ENCODE results near the gene PTPRA.
"Not testable (repeated sequence)": the region's sequence is repeated elsewhere in the genome, so short reads cannot be mapped to it uniquely, and the experiment has no call there.

PTPRA gene

DNA sequence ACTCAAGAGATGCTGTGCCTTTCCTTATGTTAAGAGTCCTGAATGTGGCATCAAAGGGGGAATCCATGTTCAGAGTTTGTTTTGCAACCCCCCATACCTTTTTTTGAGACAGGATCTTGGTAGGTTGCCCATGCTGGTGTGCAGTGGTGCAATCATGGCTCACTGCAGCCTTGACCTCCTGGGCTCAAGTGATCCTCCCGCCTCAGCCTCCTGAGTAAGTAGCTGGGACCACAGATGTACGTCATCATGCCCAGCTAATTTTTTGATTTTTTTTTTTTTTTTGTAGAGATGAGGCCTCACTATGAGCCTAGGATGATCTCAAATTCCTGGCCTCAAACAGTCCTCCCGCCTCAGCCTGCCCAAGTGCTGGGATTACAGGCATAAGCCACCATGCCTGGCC, 16.5 kb downstream of the PTPRA start:
- no peak for DNase-seq (ENCODE audit: low spot score)

DNA sequence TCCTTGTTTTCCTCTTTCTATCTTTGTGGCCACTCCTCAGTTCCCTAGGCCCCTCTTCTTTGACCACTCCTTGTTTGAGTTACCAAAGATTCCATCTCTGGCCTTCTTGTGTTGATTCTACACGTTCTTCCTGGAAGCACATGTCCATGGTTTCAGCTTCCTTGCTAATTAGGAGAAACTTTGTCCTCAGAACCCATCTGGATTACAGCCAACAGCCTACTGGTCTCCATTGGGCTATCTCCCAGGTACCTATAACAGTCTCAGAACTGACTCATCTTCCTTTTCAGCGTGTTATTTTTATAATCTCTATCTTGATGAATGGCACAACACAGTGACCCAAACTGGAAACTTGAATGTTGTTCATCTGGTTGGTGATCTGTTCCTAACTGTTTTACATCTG, 17.5 kb downstream of the PTPRA start:
- DNase-seq (ENCODE audit: low spot score): no peak

DNA sequence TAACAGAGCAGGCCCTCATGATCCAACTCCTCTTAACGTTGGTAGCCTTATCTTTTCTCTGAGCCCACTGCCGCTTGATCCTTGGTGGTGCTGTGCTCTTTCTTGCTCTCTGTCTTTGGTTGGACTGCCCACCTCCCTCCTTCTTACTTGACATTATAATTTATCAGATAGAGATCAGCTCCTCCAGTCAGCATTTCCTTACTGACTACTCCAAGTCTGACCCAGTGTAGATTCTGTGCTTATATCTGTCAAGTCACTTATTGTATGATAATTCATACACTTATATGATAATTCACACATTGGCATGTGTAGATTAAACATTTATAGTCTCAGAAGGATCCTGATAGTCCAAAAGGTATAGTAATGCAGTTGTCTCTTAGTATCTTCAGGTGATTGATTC, 18.1 kb downstream of the PTPRA start:
- no peak for DNase-seq (ENCODE audit: low spot score)

DNA sequence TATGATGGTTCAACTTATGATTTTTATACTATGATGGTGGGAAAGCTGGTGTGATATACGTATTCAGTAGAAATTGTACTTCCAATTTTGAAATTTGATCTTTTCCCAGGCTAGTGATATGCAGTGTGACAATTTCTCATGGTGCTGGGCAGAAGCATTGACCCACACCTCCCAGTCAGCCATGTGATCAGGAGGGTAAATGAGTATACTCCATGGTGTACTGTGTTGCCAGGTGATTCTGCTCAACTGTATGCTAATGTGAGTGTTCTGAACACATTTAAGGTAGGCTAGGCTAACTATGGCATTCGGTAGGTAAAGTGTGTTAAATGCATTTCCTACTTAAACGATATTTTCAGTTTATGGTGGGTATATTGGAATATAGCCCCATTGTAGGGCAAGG, 19.1 kb downstream of the PTPRA start:
- no peak for DNase-seq (ENCODE audit: low spot score)

DNA sequence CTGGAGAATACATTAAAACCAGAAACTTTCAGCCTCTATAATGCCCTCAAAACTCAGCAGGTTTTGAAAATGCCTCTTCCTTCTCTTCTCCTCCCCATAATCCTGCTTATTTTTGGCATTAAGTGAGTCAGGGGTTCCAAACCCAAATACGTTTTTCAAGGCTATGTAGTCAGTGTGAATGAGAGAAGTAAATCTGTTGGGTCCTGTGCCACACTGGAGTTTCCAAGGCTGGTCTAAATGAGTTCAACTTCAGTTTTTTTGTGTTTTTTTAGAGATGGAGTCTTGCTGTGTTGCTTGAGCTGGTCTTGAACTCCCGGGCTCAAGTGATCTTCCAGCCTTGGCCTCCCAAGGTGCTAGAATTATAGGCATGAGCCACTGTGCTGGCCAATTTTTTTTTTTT, 20.9 kb downstream of the PTPRA start:
- DNase-seq (ENCODE audit: low spot score): no peak

DNA sequence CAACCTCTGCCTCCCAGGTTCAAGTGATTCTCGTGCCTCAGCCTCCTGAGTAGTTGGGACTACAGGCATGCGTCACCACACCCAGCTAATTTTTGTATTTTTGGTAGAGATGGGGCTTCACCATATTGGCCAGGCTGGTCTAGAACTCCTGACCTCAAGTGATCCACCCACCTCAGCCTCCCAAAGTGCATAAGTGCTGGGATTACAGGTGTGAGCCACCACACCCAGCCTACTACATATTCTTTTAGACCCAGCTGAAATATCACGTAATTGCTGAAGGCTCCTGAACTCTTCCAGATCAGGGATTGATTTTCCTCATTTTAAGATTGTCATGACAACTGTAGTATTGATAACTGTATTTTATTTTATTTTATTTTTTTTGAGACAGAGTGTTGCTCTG, 21.9 kb downstream of the PTPRA start:
- not testable (repeated sequence) for DNase-seq (ENCODE audit: low spot score)

DNA sequence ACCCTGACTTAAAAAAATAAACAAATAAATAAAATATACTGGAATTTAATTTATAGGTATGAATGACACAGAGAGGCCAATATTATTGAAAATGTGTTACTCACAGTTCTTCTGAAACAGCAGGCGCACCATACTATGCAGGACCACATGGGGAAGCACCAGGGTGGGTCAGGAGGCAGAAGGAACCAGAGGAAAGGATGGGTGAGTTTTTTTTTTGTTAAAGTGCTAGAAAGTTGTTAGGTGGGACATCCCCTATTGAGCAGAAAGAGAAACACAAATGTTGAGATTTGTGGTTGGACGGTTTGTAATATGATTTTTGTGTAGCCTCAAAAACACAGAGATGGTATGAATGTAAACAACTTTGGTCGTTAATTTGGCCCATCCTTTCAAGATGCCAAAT, 26.0 kb downstream of the PTPRA start:
- DNase-seq (ENCODE audit: low spot score): no peak

DNA sequence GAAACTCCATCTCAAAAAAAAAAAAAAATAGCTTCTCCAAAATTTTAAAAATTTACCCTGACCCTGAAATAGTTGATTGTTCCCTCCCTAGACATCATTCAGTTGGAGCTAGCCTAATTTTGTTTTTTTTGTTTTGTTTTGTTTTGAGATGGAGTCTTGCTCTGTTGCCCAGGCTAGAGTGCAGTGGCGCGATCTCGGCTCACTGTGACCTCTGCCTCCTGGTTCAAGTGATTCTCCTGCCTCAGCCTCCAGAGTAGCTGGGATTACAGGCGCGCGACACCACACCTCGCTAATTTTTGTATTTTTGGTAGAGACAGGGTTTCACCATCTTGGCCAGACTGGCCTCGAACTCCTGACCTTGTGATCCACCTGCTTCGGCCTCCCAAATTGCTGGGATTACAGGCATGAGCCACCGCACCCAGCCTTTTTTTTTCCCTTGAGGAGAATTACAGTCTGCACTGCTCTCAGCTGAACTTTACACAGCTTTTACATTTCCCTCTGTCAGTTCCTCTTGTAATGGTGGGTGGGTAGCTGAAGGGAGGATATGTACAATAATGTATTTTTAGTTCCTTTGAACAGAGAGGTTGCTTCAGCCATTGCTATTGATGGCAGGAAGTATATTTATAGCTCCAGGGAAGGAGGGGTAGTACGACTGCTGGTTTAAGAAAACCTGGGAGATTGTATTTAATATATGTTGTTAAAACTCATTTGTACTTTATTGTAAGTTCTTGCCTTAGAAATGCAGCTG, 27.7 kb downstream of the PTPRA start:
- no peak for DNase-seq (ENCODE audit: low spot score)

DNA sequence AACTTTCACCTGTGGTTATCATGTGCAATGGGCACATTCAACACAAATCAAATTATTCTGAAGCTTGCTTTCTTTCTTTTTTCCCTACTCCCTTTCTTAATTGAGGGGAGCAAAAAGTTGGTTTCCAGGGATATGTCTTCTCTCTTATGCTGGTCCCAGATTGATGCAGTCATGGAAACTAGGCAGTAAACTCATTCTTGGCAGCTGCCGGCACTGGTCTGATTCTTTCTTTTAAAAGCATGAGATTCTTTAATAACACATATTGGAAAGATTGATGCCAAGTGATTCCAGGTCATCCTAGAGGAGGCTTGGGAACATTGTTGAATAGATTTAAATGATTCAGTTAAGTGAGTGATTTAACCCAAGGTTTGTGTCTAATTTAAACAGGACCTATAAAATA, 29.0 kb downstream of the PTPRA start:
- DNase-seq (ENCODE audit: low spot score): no peak

DNA sequence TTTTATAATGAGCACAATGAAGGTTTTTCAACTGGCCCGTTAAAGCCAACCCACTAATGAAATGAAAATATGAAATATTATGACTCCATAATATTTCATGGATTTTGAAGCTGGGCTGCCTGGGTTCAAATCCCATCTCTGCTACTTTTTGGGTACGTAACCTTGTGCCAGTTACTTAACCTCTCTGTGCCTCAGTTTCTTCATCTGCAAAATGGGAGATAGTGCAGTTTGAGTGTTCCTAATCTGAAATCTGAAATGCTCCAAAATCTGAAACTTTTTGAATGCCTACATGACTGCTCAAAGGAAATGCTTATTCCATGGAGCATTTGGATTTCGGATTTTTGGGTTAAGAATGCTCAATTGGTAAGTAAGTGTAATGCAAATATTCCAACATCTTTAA, 29.5 kb downstream of the PTPRA start:
- no peak for DNase-seq (ENCODE audit: low spot score)

DNA sequence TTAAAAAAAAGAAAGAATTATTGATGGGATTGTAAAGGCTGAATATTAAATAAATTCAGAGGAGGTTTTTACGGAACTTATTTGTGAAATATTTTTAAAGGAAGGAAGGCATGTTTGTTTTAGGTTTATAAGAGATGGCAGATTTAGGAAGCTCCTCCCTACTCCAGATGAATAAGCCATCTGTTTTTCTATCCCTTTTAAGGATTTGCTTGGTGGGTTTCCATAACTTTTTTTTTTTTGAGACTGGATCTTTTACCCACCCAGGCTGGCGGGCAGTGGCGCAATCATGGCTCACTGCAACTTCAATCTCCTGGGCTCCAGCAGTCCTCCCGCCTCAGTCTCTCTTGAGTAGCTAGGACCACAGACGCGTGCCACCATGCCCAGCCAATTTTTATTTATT, 30.4 kb downstream of the PTPRA start:
- DNase-seq (ENCODE audit: low spot score): no peak

DNA sequence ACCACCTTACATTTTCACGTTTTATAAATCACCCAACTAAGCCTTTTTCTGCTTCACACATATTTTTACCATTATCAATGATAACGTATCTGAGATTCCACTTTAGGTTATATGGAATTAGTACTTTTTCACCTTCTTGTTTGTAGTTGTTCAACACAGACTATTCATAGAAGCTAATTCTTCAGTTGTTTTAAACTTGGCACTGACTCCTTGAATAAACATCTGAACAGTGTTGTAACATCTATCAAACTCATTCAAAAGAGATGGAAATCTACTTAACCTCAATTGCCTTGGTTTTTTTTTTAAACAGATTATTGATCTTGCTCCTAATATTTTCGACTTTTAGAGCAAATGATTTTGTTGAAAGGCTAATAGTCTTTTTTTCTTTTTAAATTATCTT, 34.2 kb downstream of the PTPRA start:
- no peak for DNase-seq (ENCODE audit: low spot score)

DNA sequence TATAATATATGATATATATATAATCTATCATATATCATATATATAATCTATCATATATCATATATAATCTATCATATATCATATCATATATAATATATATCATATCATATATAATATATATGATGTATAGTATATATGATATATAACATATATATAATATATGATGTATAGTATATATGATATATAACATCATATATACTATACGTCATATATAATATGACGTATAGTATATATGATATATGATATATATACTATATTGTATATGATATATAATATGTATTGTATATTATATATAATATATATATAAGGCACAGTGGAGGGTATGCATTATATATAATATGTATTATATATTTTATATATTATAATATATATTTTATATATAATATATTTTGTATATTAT, 36.7 kb downstream of the PTPRA start:
- no peak for DNase-seq (ENCODE audit: low spot score)

DNA sequence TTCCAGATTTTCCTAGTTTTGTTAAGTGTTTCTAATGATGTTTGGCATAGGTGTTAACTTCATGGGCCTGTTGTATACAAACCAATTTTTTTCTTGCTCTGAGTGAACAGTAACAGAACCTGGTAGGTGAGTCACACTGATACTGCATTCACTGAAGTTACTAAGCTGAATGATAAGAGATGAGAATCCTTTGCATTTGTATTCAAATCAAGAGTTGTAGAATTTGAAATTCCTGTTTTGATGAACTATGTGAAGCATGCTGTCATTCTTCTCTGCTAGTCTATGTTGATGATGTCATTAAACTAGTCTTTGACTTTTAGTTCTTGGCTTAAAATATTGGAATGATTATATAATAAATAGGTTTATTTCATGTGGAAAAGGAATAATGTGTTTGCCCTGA, 37.9 kb downstream of the PTPRA start:
- no peak for DNase-seq (ENCODE audit: low spot score)

DNA sequence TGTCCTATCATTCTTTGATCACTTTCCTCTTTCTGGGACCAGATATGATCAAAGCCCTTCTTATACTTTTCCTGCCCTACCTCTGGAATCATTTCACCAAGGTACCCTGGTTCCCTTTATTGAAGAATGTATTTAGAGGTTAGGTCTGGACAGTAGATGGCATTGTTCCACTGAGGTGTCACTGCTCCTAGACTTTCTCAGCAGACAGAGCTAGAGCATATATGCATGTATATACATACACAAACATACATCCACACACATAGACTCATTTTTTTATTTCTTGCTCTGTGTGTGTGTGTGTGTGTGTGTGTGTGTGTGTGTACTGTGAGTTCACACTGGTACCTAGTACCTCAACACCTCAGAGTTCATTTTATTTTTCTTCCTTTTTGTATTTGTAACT, 40.9 kb downstream of the PTPRA start:
- DNase-seq (ENCODE audit: low spot score): peak; percentile 39

DNA sequence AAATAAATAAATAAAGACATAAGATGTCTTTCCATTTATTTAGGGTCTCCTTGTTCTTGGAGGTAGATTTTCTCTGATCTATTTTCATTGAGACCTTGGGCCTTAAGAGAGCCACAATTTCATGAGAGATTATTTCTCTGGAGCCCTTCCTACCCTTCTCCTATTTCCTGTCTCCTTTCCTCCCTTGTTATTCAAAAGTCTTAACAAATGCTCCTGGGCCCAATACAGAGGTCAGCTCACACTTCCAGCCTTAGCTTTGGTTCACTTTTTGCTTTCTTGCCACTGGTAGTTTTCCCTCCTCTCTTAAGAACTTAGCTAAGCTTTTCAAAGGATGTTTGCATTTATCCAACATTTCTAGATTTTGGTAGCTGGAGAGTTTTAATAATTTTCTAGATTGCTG, 44.0 kb downstream of the PTPRA start:
- no peak for DNase-seq (ENCODE audit: low spot score)

DNA sequence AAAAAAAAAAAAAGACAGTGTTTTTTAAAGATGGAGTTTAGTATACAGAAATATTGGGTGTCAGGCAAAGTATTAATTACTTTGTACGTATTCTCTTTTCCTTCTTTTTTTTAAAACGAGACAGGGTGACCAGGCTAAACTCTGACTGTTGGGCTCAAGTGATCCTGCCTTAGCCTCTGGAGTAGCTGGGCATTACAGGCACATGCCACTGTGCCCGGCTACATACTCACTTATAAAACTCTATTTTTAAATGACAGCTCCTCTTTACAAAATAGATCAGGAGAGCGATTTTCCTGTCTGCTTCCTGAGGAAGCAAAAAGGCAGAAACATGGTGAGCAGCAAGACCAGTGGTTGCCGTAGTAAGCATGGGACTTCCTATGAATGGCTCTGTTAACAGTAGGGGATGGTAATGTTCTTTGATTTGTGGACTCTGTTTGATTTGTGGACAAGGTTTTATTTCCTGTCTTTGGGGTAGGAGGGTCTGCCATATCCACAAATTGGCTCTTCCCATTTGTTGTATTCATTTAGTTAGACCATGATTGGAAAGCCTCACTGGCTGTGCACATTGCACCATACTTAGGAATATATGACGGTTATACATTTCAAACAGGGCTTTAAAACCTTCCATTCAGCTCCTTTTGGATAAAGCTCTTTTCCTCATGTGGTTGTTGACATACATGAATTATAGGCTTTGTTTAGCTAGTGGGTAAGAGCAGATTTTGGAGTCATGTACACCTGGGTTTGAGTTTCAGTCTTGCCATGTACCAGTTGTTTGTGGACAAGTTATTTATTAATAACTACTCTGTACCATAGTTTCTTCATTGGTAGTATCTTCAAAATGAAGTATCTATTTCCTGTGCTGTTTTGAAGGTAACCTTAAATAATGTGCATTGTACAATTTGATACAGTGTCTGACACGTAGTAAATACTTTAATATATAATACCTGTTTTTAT, 45.1 kb downstream of the PTPRA start:
- DNase-seq (ENCODE audit: low spot score): no peak

DNA sequence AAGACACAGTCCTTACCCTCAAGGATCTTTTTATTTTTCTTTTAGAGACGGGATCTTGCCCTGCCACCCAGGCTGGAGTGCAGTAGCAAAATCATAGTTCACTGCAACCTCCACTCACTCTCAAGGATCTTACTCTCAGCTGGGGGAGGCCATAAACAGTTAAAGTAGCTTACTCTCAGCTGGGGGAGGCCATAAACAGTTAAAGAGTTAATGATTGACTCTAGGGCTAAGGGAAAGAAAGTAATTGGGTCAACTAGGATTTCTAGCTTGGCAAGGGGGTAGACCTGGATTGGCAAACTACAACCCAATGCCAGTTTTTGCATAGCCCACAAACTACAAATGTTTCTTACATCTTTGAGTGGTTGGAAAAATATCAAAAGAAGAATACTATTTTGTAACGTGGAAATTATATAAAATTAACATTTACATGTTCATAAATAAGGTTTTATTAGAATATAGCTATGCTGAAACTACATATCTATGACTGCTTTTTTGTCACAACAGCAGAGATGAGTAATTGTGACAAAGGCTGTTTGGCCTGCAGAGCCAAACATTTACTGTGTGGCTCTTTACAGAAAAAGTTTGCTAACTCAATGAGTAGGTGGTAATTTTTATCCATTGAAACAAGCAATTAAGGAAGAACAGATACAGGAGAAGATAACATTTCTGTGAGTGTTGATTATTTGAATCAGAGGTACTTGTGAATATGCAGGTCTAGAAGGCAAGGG, 46.4 kb downstream of the PTPRA start:
- no peak for DNase-seq (ENCODE audit: low spot score)

DNA sequence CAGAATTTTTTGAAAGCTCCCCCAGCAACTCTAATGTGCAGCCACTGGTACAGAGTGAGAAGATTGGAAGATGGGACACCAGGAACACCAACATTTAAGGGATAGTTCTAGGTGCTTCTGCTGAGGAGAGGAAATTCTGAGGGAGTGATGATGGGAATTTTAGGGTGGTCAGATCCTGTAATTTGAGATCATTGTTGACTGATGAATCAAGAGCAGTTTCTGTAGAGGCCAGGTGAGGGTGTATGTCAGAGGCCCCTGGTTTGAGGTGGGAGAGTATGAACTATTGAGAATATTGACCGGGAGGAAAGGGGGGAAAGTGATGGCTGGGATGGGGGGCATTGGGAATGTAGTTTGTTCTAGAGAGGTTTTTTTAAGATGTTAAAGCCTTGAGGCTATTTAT, 47.2 kb downstream of the PTPRA start:
- no peak for DNase-seq (ENCODE audit: low spot score)

DNA sequence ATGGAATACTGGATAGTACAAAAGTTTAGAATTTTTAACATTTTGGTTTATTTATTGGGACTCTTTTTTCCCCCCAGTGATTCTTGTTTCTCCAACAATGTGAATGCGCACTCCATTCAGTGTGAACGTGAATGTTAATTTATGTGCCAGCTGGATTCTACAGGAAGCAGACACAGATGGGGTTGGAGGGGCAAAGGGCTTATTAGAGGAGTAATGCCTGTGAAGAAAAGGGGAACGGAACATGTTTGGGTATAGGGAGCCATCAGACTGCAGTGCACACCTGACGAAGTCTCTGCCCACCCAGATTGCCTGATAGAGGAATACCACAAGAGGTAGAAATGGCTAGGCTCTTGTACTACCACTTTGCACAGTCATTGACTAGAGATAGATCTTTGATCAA, 48.2 kb downstream of the PTPRA start:
- DNase-seq (ENCODE audit: low spot score): no peak

DNA sequence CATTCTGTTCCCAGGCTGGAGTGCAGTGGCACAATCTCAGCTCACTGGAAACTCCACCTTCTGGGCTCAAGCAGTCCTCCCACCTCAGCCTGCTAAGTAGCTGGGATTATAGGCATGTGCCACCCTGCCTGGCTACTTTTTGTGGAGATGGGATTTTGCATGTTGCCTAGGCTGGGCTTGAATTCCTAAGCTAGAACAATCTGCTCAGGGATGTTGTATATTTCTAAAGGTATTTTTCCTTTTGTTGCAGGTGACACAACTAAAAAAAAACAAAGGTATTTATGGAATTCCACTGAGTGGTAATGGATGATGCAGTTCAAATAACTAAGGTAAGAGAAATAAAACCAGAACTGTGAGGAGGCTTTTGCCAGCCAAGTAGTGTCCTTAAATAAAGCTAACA, 49.7 kb downstream of the PTPRA start:
- no peak for DNase-seq (ENCODE audit: low spot score)

DNA sequence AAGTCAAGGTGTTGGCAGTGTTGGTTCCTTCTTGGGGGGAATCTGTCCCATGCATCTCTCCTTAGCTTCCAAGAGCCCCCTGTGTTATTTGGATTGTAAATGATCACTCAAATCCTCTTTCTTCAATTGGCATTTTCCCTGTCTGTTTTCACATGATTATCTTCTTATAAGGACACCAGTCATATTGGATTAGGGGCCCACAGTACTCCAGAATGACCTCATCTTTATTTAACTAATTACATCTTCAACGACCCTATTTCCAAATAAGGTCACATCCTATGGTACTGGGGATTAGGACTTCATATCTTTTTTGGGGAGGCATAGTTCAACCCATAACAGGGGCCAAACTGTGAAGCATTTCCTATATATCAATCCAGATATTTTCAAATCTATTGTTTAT, 57.3 kb downstream of the PTPRA start:
- DNase-seq (ENCODE audit: low spot score): no peak

DNA sequence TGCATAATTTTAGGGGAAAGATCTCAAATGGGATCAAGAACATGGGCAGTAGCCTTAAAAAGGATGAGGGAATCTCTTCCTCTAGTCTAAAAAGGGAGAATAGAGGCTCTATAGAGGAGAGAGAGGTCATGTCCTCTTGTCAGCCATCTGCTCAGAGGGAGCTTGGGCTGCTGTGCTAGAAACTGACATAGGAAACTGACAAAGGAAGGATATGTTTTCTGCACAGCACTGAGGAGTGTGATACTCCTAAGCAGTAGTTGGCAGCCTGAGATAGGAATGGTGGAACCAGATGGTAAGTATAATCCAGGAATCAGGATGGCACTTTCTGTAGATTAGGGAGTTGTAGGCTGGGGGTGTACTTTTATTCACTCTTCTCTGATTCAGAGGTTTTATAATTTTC, 59.2 kb downstream of the PTPRA start:
- peak; percentile 51 for DNase-seq (ENCODE audit: low spot score)
